ENCODE measurements around the gene CREB3L2.

DNA sequence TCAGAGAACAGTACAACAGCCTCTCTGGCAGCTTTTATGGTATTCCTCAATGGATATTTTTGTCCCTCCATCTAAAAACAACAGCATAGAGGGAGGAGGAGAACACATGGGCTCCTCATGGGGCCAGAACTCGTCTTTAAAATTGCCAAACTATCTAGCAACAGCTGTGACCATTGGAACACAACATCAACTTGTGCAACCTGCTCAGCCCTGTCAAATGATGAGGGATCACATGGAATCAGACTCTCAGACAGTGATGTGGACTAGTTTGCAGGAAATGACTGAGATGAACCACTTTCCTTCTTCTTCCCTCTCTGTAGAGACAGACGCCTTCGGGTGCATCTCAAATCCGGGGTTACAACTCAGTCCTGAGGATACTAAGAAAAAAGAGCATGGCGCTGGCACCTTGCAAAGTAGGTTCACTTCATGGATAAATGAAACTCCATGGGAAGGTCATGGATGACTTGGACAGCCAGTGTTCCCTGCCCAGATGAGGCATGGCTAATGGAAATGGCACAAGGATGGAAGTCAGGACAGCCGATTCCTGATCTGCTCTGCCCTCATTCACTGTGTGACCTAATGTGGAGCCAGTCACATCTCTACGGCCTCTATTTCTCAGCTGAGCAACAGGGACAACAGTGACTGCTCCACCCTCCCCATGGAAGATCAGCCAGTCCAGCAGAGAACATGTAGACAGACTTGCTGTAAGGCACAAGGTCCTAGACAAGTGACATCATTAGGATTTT is 130.5 kb downstream of the CREB3L2 start:
- TF ChIP-seq, protein P1, sequence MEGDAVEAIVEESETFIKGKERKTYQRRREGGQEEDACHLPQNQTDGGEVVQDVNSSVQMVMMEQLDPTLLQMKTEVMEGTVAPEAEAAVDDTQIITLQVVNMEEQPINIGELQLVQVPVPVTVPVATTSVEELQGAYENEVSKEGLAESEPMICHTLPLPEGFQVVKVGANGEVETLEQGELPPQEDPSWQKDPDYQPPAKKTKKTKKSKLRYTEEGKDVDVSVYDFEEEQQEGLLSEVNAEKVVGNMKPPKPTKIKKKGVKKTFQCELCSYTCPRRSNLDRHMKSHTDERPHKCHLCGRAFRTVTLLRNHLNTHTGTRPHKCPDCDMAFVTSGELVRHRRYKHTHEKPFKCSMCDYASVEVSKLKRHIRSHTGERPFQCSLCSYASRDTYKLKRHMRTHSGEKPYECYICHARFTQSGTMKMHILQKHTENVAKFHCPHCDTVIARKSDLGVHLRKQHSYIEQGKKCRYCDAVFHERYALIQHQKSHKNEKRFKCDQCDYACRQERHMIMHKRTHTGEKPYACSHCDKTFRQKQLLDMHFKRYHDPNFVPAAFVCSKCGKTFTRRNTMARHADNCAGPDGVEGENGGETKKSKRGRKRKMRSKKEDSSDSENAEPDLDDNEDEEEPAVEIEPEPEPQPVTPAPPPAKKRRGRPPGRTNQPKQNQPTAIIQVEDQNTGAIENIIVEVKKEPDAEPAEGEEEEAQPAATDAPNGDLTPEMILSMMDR (IDR thresholded peaks at IDR 0.05 in 2 of 3, conservative IDR thresholded peaks at IDR 0.05 in 1 of 3; ENCODE audit: control insufficient read depth in 2 of 3, extremely low read depth in 1 of 3, insufficient read depth in 1 of 3, low read depth in 3 of 3, low read length in 3 of 3) = no peak
- TF ChIP-seq PAX8 (IDR thresholded peaks at IDR 0.05) (no peak), NFYB (IDR thresholded peaks at IDR 0.05; ENCODE audit: insufficient read depth, low read depth, low read length) (no peak), RB1 (IDR thresholded peaks at IDR 0.05; ENCODE audit: borderline replicate concordance) (no peak), RFX5 (IDR thresholded peaks at IDR 0.05; ENCODE audit: low read depth, low read length) (no peak), EZH2 (IDR thresholded peaks at IDR 0.05; ENCODE audit: borderline replicate concordance, control insufficient read depth, low read depth, low read length) (no peak)
- TF ChIP-seq, protein P2, sequence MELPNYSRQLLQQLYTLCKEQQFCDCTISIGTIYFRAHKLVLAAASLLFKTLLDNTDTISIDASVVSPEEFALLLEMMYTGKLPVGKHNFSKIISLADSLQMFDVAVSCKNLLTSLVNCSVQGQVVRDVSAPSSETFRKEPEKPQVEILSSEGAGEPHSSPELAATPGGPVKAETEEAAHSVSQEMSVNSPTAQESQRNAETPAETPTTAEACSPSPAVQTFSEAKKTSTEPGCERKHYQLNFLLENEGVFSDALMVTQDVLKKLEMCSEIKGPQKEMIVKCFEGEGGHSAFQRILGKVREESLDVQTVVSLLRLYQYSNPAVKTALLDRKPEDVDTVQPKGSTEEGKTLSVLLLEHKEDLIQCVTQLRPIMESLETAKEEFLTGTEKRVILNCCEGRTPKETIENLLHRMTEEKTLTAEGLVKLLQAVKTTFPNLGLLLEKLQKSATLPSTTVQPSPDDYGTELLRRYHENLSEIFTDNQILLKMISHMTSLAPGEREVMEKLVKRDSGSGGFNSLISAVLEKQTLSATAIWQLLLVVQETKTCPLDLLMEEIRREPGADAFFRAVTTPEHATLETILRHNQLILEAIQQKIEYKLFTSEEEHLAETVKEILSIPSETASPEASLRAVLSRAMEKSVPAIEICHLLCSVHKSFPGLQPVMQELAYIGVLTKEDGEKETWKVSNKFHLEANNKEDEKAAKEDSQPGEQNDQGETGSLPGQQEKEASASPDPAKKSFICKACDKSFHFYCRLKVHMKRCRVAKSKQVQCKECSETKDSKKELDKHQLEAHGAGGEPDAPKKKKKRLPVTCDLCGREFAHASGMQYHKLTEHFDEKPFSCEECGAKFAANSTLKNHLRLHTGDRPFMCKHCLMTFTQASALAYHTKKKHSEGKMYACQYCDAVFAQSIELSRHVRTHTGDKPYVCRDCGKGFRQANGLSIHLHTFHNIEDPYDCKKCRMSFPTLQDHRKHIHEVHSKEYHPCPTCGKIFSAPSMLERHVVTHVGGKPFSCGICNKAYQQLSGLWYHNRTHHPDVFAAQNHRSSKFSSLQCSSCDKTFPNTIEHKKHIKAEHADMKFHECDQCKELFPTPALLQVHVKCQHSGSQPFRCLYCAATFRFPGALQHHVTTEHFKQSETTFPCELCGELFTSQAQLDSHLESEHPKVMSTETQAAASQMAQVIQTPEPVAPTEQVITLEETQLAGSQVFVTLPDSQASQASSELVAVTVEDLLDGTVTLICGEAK (IDR thresholded peaks at IDR 0.05; ENCODE audit: borderline replicate concordance) = no peak
- TF ChIP-seq, protein P3, sequence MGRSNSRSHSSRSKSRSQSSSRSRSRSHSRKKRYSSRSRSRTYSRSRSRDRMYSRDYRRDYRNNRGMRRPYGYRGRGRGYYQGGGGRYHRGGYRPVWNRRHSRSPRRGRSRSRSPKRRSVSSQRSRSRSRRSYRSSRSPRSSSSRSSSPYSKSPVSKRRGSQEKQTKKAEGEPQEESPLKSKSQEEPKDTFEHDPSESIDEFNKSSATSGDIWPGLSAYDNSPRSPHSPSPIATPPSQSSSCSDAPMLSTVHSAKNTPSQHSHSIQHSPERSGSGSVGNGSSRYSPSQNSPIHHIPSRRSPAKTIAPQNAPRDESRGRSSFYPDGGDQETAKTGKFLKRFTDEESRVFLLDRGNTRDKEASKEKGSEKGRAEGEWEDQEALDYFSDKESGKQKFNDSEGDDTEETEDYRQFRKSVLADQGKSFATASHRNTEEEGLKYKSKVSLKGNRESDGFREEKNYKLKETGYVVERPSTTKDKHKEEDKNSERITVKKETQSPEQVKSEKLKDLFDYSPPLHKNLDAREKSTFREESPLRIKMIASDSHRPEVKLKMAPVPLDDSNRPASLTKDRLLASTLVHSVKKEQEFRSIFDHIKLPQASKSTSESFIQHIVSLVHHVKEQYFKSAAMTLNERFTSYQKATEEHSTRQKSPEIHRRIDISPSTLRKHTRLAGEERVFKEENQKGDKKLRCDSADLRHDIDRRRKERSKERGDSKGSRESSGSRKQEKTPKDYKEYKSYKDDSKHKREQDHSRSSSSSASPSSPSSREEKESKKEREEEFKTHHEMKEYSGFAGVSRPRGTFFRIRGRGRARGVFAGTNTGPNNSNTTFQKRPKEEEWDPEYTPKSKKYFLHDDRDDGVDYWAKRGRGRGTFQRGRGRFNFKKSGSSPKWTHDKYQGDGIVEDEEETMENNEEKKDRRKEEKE (IDR thresholded peaks at IDR 0.05) = no peak

Measured in GM12878 (cell line).